SKM-1 treated with dmso at 0.1 percent for 144 hours (cell line): ENCODE results near the gene TPD52L1.
"Not testable (repeated sequence)": the region's sequence is repeated elsewhere in the genome, so short reads cannot be mapped to it uniquely, and the experiment has no call there.

Experiments used
- DNase-seq: peaks from one replicate; lab custom pipeline; 2025; ENCODE audit not compliant: unreplicated experiment; lab: John Stamatoyannopoulos, UW

TPD52L1 gene

GRCh38 chr6:125153391-125154117, at the start of gene TPD52L1:
TPD52L1 (plus strand) TSS chr6:125153773; CDS start chr6:125153952, 179 bp downstream.
- DNase-seq, result peak; percentile 61

- DNase-seq, result no peak
Observed at GRCh38 chr6:125104425-125104824, 49.1 kb upstream of the TPD52L1 start.

- DNase-seq, result no peak
Observed at GRCh38 chr6:125107048-125107447, 46.5 kb upstream of the TPD52L1 start.

GRCh38 chr6:125107896-125108295, 45.7 kb upstream of the TPD52L1 start:
- no peak for DNase-seq

- DNase-seq, result no peak
Observed at GRCh38 chr6:125110056-125110455, 43.5 kb upstream of the TPD52L1 start.

GRCh38 chr6:125111219-125111983, 42.2 kb upstream of the TPD52L1 start:
- no peak for DNase-seq

- no peak for DNase-seq
Observed at GRCh38 chr6:125112934-125113333, 40.6 kb upstream of the TPD52L1 start.

GRCh38 chr6:125114248-125114858, 39.2 kb upstream of the TPD52L1 start:
- peak; percentile 25 for DNase-seq

GRCh38 chr6:125116170-125116569, 37.4 kb upstream of the TPD52L1 start:
- DNase-seq, result no peak

- DNase-seq, result no peak
Observed at GRCh38 chr6:125116710-125117109, 36.9 kb upstream of the TPD52L1 start.

- no peak for DNase-seq
Observed at GRCh38 chr6:125117818-125118217, 35.8 kb upstream of the TPD52L1 start.

- DNase-seq, result no peak
Observed at GRCh38 chr6:125120054-125120590, 33.5 kb upstream of the TPD52L1 start.

GRCh38 chr6:125121894-125122293, 31.7 kb upstream of the TPD52L1 start:
- DNase-seq, result no peak

GRCh38 chr6:125123051-125123450, 30.5 kb upstream of the TPD52L1 start:
- DNase-seq, result no peak

GRCh38 chr6:125123468-125124048, 30.0 kb upstream of the TPD52L1 start:
- no peak for DNase-seq

- no peak for DNase-seq
Observed at GRCh38 chr6:125124049-125124669, 29.4 kb upstream of the TPD52L1 start.

GRCh38 chr6:125125856-125126255, 27.7 kb upstream of the TPD52L1 start:
- DNase-seq, result not testable (repeated sequence)

GRCh38 chr6:125129354-125129753, 24.2 kb upstream of the TPD52L1 start:
- DNase-seq, result no peak

GRCh38 chr6:125132058-125132457, 21.5 kb upstream of the TPD52L1 start:
- DNase-seq, result no peak

GRCh38 chr6:125136378-125136777, 17.2 kb upstream of the TPD52L1 start:
- DNase-seq, result no peak

- no peak for DNase-seq
Observed at GRCh38 chr6:125138083-125138482, 15.5 kb upstream of the TPD52L1 start.
